Mucosa of rectum (tissue), 2 donors: ENCODE results near the gene IGHMBP2.

ENCODE experiments used
- H3K27ac ChIP-seq, 2 donors: one replicate each; pipeline ENCODE4 v1.7.0; 2013; ENCODE audit warnings: inconsistent platforms in 2 of 2, low read depth in 2 of 2, low read length in 2 of 2
- H3K27me3 ChIP-seq, 2 donors: one replicate each; pipeline ENCODE4 v1.7.0; 2013; ENCODE audit warnings: low read length in 2 of 2; ENCODE audit not compliant: control insufficient read depth in 2 of 2, insufficient read depth in 2 of 2
- H3K36me3 ChIP-seq, 2 donors: one replicate each; pipeline ENCODE4 v1.7.0; 2013; ENCODE audit warnings: low read length in 2 of 2; ENCODE audit not compliant: control insufficient read depth in 2 of 2, insufficient read depth in 2 of 2
- H3K4me1 ChIP-seq, 2 donors: one replicate each; pipeline ENCODE4 v1.7.0; 2013; ENCODE audit warnings: low read length in 2 of 2, mild to moderate bottlenecking in 1 of 2; ENCODE audit not compliant: control insufficient read depth in 2 of 2, insufficient read depth in 2 of 2
- H3K4me3 ChIP-seq, 2 donors: one replicate each; pipeline ENCODE4 v1.7.0; 2013; ENCODE audit warnings: low read length in 2 of 2
- H3K9ac ChIP-seq, 2 donors: one replicate each; pipeline ENCODE4 v1.7.0; 2013; ENCODE audit warnings: low read length in 2 of 2, low read depth in 1 of 2, mild to moderate bottlenecking in 1 of 2
- H3K9me3 ChIP-seq, 2 donors: one replicate each; pipeline ENCODE4 v1.7.0; 2013; ENCODE audit warnings: low read length in 2 of 2; ENCODE audit not compliant: control insufficient read depth in 2 of 2
- donor health status: healthy.
- donor health status: Normal muscosa, but diverticular disease.

Gene IGHMBP2

GRCh38 chr11:68982134-68982533 is 78.4 kb downstream of the IGHMBP2 start:
- H3K27ac ChIP-seq = no peak overlapping the region
- H3K4me3 ChIP-seq = no peak overlapping the region
- peaks cover 0 to 2% of the 10 kb centered on the region in 2 donors for H3K27me3 ChIP-seq
- H3K36me3 ChIP-seq = no peaks in the 10 kb centered on the region
- no peaks in the 10 kb centered on the region for H3K4me1 ChIP-seq
- H3K9me3 ChIP-seq = no peaks in the 10 kb centered on the region
- no peak overlapping the region for H3K9ac ChIP-seq

GRCh38 chr11:68983801-68984200 is 80.1 kb downstream of the IGHMBP2 start:
- Histone ChIP-seq H3K36me3 (no peaks in the 10 kb centered on the region), H3K9me3 (no peaks in the 10 kb centered on the region), H3K4me1 (no peaks in the 10 kb centered on the region)

GRCh38 chr11:68987211-68987610 is 83.5 kb downstream of the IGHMBP2 start:
- H3K4me1 ChIP-seq = no peaks in the 10 kb centered on the region
- H3K27me3 ChIP-seq = peaks cover under 1 to 7% of the 10 kb centered on the region in 2 donors
- no peak overlapping the region for H3K9ac ChIP-seq
- no peaks in the 10 kb centered on the region for H3K9me3 ChIP-seq
- no peaks in the 10 kb centered on the region for H3K36me3 ChIP-seq
- no peak overlapping the region for H3K27ac ChIP-seq
- H3K4me3 ChIP-seq = no peak overlapping the region

More at GRCh38 chr11:68983801-68984200, 80.1 kb downstream of the IGHMBP2 start:
- Histone ChIP-seq H3K27me3 (no peaks in the 10 kb centered on the region), H3K9ac (no peak overlapping the region), H3K27ac (no peak overlapping the region), H3K4me3 (no peak overlapping the region)

GRCh38 chr11:68988491-68988890 is 84.8 kb downstream of the IGHMBP2 start:
- Histone ChIP-seq H3K27me3 (peaks cover 3 to 17% of the 10 kb centered on the region in 2 donors), H3K27ac (no peak overlapping the region)

More at GRCh38 chr11:68988491-68988890, 84.8 kb downstream of the IGHMBP2 start:
- no peaks in the 10 kb centered on the region for H3K4me1 ChIP-seq
- no peaks in the 10 kb centered on the region for H3K9me3 ChIP-seq
- H3K4me3 ChIP-seq = no peak overlapping the region
- H3K9ac ChIP-seq = no peak overlapping the region
- no peaks in the 10 kb centered on the region for H3K36me3 ChIP-seq
